NCI-H2171 (cell line): ENCODE results near the gene YWHAH.

ENCODE experiments used
- DNase-seq: peaks from one replicate; lab custom pipeline; 2025; lab: John Stamatoyannopoulos, UW

The YWHAH gene

DNA sequence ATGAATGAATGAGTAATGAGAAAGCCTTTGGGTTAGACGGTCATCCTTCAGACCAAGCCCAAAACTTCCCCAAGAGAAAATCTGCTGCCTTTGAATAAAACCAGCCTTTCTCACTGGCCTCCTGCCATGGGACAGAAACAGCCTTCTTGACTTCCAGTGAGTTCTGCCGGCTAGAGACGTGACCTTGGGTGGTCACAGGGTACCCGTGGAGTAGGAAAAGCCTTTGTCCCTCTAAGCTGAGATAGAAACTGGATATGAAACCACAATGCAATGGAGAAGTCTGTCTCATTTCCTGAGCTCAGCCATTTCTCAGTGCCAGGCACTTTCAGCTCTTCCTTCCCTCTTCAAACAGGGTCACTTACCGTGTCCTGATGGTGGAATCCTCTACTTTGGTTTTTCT is 21.2 kb upstream of the YWHAH start:
- DNase-seq: no peak

DNA sequence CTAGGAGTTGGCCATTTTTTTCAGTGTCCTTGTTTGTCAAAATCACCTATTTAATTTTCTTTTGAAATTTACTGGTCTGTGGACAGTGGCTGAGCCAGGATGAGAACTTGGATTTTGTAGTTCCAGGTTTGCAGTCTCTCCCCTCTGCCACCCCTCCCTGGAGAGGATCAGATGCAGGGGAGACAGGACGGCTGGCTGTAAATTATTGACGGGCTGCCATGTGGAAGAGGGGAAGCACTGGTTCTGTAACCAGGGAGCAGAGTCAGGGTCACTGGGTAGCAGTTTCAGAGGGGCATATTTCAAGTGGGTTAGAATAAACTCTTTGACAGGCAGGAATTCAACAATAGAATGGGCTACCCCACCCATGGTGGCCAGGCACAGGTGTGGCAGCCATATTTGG is 20.6 kb upstream of the YWHAH start:
- no peak for DNase-seq

DNA sequence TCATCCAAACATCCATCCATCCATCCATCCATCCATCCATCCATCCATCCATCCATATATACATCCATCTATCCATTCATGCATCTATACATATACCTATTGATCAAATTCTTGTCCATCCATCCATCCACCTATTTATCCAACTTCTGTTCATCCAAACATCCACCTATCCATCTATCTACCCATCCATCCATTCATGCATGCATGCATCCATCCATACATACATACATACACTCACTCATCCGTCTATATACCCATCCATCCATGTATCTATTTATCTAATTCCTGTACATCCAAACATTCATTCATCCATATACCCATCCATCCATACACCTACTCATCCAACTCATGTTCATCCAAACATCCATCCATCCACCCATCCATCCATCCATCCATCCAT is 19.3 kb upstream of the YWHAH start:
- DNase-seq: no peak

DNA sequence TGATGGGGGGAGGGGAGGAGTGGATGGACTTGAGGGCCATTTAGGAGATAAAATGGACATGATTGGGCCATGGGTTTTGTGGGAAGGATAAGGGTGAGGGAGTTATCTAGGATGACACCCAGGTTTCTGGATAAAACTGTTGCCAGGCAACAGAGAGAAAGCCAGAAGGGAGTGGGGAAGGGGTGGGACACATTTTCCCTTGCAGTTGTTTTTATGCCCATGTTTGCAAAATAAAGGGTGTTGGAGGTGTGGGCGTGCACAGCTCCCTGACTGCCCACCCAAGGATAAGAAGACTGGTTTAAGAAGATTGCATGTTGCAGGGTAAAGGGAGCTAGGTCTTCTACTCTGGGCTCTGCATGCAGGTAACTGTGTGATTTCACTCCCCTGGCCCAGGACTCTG is 18.3 kb upstream of the YWHAH start:
- DNase-seq: no peak

DNA sequence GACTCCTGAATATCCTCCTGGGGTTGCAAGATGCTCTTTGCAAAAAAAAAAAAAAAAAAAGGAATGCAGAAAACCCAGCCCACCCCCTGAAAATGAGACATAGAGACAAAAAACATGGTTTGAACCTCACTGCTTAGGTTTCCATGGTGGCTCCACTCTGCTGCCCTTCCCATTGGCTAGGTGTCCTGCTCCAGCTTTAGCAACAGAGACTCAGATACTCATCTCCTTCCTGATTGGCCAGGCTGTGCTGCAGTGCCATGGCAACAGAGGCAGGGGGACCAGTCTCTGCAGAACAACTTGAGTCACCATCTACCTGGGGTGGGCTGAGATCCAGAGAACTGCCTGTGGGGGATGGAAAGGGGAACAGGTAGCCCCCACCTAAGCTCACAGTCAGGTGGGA is 17.4 kb upstream of the YWHAH start:
- no peak for DNase-seq

DNA sequence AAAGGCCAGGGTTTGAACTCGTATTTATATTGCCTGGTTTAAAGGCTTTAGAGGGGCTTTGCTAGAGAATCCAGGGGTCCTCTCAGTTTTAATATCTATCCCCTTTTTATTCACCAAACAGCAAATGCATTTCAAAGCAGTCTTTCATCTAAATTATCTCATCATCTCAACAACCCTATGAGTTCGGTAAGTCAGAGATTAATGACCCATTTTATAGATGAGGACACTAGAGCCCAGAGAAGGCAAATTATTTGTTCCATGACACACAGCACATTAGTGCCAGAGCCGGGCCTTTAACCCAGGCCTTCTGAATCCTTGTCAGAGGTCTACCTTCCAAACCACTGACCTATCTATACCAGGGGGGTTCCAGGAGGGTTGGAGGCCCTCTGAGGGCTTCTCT is 16.8 kb upstream of the YWHAH start:
- no peak for DNase-seq

DNA sequence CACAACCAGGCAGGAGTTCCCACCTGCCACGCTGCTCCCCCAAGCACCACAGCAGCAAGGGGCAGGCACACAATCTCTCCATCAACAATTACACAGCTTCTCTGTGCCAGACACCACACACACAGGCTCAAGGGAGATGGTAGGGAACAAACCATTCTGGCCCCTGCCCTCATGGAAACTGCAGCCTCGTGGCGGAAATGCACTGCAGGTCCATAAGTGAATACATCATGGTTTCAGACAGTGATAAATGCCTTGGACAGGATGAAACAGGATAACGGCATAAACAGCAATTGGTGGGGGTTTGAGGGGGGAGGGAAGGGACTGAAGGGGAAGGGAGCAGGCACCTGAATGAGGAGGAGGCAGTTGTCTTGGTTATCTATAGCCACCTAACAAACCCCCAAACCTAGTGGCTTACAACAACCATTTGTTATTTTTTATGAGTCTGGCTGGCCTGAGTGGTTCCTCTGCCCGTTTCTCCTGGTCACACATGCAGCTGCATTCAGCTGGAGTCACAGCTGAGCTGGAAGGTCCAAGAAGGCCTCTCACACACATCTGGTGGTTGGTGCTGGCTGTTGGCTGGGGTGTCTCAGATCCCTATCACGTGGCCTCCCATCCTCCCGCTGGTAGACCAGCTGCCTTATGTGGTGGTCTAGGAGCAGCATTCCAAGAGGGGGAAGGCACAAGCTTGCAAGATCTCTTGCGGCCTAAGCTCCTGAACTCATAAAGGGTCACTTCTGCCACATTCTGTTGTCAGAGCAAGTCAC is 15.0 kb upstream of the YWHAH start:
- DNase-seq: no peak

DNA sequence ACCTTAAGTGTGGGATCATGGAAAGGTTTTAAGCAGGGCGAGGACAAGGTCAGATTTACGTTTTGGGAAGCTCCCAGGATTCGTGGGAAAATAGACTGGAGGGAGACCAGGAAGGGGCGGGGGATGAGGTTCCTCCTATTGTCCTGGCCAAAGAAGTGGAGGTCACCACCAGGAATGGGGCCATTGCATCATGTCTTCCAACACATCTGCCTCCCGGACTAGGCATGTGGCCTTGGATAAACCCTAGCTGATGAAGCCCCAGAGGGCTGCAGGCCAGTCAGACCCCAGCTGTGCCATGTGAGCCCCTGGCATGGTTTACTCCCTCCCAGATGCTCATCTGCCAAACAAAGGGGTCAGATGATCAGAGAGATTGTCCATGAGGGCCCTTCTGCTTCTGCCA is 11.5 kb upstream of the YWHAH start:
- DNase-seq: no peak

DNA sequence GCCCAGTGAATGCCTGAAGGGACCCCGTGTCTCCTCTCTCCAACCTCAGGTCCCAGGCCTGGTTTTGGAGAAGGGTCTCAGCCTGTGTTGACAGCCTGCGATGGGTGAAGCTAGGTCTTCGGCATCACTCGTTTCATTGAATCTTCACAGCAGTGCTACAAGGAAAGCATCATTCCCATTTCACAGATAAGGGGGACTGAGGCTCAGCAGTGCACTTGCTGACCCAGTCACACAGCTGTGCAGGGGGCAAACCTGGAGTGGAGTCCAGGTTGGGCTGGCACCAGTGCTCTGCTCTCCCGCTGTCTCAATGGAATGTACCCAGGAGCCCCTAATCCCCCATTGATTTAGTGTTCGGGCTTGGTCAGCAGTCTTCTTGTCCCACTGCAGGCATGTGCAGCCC is 10.9 kb upstream of the YWHAH start:
- DNase-seq: no peak

DNA sequence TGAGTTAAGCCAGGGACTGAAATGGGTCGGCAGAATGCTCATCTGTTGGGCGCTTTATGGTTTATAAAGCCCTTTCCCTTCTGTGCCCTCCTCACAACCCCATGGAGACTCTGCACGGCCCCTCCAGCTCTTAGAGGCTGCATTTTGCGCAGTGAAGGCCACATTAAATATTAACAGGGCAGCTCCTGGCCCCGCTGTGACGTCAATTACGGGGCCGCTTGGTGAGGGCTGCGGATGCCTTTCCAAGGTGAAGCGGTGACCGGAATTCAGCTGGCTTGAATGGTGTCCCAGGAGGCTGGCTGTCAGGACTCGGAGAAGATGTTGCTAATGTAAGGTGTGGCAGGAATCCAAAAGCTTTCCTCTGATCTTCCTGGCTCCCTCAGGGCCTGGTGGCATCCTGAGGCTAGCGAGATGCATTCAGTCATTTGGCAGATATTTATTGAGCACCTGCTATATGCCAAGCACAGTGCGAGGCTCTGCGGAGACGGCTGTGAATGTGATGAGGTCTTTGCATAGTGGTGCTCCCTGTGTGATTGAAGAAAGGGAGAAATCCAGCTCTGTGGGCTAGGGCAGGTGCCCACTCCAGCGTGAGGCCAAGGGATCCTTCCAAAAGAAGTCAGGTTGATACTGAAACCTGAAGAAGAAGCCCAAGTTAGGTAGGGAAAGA is 10.4 kb upstream of the YWHAH start:
- DNase-seq: no peak

DNA sequence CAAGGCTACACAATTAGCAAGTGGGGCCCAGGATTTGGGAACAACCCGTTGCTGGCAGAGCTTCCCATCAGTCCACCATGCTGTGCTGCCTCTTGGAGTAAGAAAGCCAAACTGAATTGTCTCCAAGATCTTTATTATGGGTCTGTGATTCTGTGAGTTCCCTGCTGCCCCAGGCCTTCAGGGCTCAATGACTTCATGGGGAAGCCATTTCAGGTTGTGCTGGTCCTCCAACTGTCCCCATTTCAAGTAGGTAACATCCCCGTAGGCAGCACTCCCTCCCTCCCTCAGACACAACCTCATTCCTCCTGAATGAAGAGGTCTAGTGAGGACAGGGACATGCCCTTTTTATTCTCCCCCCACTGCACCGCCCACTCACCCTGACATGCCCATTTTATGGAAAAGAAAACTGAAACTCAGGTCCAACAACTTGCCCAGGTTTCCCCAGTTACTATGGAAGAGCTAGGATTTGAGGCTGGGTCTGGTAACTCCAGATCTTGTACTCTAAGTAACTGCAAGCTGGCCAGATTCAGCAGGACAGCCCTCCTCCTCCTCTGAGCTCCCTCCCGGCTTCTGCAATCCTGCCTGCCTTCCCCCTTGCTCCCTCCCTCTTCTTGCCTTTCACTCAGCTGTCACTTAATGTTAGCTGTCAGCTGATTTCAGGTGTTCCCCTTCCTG is 8.2 kb upstream of the YWHAH start:
- DNase-seq: no peak

DNA sequence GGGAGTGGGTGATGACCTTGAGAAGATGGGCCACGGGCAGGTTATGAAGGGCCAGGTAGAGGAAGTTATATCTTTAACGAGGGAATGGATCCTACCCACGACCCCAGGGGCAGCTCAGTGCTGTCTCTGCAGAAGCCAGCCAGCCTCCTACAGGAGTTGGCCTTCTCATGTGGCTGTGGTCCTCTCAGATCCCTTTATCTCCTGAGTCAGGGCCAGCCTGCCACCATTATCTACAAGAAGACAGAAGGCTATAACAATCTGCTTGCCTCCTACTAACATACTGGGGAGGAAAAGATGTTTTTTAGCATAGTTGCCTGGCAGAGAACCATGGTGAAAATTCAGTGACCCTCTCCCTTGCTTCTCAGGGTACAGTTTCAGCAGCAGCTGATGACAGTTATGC is 7.0 kb upstream of the YWHAH start:
- DNase-seq: no peak

DNA sequence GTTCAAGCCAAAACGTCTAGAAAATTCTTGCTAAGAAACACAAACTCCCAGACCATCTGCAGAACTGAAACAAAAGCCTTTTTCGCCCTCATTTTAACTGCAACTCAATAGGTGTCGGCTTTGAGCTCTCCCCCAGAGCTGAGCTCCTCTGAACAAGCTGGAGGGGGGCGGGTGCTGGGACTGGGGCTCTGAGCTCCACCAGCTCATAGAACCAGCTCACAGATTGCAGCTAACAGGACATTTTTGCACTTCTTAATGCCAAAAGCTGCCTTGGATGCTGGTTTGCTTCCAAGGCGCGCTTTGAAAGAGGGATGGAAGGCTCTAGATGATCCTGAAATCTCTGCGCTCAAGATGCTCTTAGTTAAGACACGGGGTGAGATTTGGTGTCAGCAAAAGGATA is 6.0 kb upstream of the YWHAH start:
- no peak for DNase-seq

DNA sequence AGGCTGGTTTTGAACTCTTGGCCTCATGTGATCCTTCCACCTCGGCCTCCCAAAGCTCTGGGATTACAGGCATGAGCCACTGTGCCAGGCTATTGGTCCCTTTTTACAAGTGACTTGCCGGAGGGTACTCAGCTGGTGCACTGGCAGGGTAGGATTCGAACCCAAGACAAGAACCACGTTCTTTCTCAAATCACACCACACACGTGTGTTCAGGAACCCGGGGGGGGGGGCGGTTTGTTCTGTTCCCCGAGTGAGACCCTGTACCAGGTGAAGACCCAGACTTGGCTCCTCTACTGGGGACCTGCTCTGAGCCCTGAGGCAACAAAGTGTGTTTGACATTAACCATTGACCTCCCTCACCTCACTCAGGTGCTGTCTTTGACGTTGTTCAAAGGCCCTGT is 3.8 kb upstream of the YWHAH start:
- DNase-seq: no peak

DNA sequence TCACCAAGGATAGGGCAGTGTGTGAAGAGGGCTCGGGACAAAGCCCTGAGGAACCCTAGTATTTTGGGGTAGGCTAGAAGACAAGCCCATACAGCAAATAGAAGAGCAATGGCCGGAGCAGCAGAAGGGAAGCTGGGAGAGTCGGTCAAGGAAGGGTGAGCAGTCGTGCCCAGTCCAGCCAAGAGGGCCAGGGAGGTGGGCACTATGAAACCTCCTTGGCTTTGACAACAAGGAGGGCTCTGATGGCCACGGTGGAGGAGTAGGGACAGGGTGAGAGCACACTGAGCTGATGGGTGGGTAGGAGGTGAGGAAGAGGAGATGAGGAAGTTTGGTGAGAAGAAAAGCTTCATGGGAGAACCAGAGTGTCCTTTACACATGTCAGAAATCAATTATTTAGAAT is 2.2 kb upstream of the YWHAH start:
- DNase-seq: no peak

DNA sequence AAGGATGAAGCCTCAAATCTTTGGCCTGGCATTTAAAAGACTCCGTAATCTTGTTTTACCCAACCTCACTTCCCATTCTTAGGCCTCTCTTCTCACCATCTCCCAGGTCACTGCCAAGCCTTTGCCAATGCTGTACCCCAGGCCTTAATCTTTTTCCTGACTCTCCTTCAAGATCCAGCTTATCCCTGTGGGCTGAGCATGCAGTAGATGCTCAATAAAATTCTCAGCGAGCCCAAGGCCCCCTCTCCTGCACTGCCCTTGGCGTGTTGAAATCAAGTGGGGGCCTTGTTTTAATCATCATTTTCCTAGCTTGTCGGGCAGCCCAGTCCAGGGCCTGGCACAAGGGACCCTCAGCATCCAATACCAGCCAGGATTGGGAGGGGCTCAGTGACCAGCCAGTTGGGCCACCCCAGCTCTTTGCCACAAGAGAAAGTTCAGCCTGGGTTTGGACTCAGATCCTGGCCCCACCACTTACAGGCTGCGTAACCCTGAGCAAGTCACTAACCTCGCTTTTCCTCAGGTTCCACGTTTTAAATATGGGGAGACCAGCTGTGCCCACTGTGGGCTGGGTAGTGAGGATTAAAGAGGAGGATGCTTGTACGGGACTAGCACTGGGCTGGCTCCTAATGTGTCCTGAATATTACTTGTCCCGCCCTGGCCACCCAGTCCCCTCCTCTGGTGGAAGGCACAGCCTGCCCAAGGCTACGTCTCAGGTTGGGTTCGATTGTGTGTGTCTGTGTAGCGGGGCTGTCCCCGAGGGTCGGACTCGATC is 943 bp upstream of the YWHAH start:
- no peak for DNase-seq

DNA sequence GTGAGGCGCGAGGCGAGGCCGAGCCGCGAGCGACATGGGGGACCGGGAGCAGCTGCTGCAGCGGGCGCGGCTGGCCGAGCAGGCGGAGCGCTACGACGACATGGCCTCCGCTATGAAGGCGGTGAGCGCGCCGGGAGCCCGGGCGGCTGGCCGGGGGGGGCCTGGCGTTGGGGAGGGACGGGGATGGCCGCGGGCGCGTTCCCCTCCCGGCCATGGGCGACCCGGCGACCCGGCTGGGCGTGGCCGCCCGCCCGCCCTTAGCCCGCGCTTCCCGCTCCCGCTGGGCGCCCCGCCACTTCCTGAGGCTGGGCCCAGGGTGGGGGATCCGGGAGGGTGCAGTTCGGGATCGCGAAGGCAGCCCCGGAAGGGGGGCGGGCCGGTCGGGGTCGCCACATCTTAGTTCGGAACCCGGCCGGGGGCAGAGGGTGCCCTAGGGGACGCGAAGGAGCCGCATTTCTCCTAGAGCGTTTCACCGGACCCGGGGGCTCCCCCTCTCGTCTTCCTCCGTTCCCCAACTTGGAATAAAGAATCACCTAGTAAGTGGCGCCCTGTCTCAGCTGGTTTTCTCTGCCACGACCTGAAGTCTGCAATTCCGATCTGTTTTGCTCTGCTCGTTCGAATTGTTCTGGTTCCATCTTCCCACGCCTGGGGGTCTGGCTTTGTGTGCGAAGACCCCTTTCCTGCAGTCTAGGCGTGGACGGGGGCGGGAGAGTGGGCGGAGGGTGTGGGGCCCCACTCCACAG is 536 bp downstream of the YWHAH start:
- DNase-seq: no peak

DNA sequence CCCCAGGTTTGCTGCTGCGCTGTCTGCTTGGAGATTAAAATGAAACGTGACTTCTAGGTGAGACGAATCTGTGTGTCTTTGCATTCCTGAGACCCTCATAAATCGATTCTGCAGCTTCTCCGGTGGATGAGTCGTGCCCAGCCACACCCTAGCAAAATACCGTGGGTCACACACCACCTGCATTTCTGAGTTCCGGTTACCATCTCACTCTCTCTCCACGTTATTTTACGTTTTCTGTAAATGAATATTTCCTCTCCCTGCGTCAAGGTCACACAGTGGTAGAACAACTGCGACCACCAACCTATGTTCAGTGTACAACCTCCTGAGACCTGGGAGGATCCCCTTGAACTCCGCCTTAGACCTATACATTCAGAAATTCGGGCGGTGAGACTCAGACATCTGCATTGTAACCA is 1.1 kb downstream of the YWHAH start:
- no peak for DNase-seq

DNA sequence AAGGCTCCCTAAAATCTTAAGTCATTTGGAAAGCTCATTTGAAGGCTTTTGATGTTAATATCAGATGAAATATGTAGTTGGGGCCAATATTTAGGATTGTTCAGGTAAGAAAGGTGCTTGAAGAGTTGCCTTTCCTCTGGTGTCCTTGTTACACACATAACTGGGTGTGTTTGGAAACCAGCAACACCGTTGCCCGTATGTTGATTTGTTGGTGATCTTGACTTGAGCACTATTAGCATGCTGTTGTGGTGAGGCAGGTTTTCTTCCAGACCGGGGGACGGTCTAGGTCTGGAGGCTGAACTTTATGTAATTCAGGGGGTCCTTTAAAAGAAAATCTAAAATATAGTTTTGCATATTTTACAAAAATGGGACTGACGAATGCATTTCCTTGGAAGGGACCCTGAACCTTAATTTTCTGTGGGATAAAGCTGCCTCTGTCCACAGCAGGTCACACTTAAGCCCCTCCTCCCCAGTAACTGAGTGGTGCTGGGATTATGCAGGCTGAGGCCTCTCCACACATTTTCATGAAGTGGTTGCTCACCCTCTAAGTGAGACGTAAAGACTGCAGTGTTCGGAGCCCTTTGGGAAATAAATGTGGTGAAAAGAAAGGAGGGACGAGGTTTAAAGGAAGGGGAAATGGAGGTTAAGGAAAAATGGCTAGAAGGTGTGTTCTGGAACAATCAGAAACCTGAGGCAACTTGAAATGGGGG is 1.8 kb downstream of the YWHAH start:
- DNase-seq: no peak

DNA sequence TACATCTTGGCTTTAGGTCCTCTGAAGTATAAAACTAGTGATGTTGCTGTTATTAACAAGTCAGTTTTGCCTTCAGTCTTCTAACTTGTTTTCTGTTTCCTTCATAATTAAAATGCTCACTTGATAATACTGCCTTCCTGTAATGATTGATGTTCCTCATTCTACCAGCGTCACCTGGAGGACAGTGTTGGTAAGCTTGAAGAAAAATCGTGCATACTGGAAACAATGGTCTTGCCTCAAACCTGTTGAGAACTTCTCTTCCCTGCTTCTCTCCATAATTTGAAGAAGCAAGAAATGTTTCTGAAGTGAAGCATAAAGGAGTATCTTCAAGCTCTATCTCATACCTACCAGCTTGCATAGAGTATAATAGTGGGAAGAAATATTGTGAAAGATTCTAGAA is 3.0 kb downstream of the YWHAH start:
- no peak for DNase-seq

DNA sequence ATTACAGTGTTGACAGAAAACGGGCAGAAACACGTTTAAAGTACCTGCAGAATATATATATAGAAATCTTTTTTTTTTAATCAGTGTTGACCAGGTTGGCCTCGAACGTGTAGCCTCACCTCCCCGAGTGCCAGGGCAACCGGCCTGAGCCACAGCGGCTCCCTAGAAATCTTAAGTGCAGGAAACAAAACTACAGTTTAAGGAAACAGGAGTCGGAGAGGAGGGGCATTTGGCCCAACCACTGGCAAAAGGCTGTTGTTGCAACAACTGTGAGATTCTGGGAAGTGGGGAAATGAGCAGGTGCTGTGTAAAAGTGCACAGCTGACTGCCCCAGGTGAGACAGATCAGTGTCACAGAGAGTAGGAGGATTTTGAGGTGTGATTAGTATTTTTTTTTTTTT is 3.7 kb downstream of the YWHAH start:
- DNase-seq: no peak
